Gastrocnemius medialis (tissue), 4 donors: ENCODE measurements around the gene DTL.

ENCODE experiments used
- POLR2A ChIP-seq, 2 donors: fragments of 450-650 bp; IDR thresholded peaks; one replicate each; pipeline ENCODE4 v1.6.1; 2017; ENCODE audit warnings: antibody characterized with exemption in 2 of 2, mild to moderate bottlenecking in 2 of 2, moderate library complexity in 2 of 2
- TF ChIP-seq, protein P1 (sequence below), 5 experiments: fragments of 450-650 bp in 3 of 5; fragments of 200-600 bp in 2 of 5; sonication (generic) in 2 of 5; IDR thresholded peaks in 4 of 5; conservative IDR thresholded peaks in 1 of 5; 1 replicate in 4 of 5; 2 replicates in 1 of 5; pipeline ENCODE4 v1.5.1; 2016 to 2019; ENCODE audit warnings: antibody characterized with exemption in 5 of 5, mild to moderate bottlenecking in 3 of 5, moderate library complexity in 3 of 5

DNA sequence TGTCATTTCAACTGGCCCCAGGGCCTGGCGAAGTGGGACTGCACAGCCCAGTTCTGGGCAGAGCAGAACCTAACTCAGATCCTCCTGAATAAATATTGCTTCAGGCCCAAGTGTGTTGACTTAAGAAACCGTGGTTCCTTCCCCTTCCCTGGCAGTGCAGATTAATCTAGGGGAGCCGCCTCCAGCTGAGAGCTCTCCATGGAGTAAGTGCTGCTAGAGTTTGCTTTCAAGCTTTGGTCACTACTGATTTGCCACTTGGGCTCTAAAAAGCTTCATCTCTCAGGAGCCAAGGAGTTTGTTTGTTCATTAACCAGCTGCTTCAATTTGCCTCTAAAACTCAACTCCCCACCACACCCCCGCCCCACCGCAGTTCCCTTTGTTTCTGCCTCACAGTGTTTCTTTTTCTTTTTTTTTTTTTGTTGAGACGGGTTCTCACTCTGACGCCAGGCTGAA lies 112.1 kb downstream of the DTL start:
- TF ChIP-seq, protein P1, sequence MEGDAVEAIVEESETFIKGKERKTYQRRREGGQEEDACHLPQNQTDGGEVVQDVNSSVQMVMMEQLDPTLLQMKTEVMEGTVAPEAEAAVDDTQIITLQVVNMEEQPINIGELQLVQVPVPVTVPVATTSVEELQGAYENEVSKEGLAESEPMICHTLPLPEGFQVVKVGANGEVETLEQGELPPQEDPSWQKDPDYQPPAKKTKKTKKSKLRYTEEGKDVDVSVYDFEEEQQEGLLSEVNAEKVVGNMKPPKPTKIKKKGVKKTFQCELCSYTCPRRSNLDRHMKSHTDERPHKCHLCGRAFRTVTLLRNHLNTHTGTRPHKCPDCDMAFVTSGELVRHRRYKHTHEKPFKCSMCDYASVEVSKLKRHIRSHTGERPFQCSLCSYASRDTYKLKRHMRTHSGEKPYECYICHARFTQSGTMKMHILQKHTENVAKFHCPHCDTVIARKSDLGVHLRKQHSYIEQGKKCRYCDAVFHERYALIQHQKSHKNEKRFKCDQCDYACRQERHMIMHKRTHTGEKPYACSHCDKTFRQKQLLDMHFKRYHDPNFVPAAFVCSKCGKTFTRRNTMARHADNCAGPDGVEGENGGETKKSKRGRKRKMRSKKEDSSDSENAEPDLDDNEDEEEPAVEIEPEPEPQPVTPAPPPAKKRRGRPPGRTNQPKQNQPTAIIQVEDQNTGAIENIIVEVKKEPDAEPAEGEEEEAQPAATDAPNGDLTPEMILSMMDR (IDR thresholded peaks at IDR 0.05 in 4 of 5, conservative IDR thresholded peaks at IDR 0.05 in 1 of 5), result no peak
- TF ChIP-seq POLR2A (IDR thresholded peaks at IDR 0.05), result no peak
